Right ventricle myocardium inferior (tissue), 1 donor: Measurements from ENCODE around the gene MEIOSIN. TPM values are rescaled to one million over a fixed set of nuclear protein-coding genes. Genes with fewer than 3 reads are reported as not detected.
"Not testable (repeated sequence)": the region's sequence is repeated elsewhere in the genome, so short reads cannot be mapped to it uniquely, and the experiment has no call there.

ENCODE experiments used
- ATAC-seq: fragments of 200-7000 bp; cut with Tn5 transposase; one replicate; pipeline ENCODE4 v1.9.1; 2020; ENCODE audit warnings: mild to moderate bottlenecking, moderate library complexity
- DNase-seq: peaks from one replicate; pipeline ENCODE4 v3.0.0; 2021; ENCODE audit errors: missing footprints
- intact Hi-C: fragments of 100-400 bp; cut with DNase I; formaldehyde crosslinking; loops from one replicate; pipeline ENCODE4 v1.11.0; 2022
- total RNA-seq: library from RNA; stranded (reverse); fragmentation: NEBNext Ultra II Directional; extraction: Animal tissue kit (Norgen Biotek cat#: 25700); gene quantifications from one replicate; pipeline ENCODE4 v1.2.1, GENCODE V29; 2021
- donor health status: DM: no; HTN: yes; CAD: no; lungs with severe emphysema.

MEIOSIN gene
- total RNA-seq, 1 donor from 2014 or later, result not detected

- ATAC-seq (no peak), DNase-seq (no peak)
- intact Hi-C loops, result no loop called here
Observed at GRCh38 chr19:45785781-45786532, 52.7 kb downstream of the MEIOSIN start.

- ATAC-seq (no peak), DNase-seq (no peak)
- intact Hi-C loops, result no loop called here
Observed at GRCh38 chr19:45786533-45786894, 53.3 kb downstream of the MEIOSIN start.

DNA sequence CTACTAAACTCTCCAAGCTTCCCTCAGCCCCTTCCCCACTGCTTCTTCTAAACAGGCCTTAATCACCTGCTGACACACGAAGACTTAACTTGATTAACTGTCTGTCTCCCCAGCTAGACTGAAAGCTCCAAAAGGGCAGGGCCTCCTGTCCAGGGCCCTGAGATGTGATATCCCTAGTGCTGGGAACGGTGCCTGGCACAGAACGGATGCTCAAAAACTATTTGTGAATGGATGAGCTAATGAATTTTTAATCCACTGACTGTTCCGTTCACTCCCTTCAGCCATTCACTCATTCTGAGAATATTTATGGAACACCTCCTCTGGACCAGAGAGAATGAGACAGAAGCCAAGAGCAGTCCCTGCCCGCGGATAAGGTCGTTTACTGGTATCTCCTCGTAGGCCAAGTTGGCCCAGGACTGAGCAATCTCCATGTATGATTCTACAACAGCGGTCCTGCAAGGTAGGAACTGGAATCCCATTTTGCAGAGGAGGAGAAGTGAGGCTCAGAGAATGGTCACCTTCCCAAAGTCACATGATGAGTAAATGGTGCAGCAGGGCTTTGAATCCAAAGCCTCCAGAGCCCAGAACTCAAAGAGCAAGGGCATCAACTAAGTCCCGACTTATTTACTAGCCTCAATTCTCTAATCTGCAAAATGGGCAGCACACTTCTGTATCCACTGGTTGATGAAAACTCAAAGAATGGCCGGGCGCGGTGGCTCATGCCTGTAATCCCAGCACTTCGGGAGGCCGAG, 56.0 kb downstream of the MEIOSIN start:
- intact Hi-C loops, result no loop called here
- ATAC-seq (peak; percentile 19), DNase-seq (no peak)

- ATAC-seq (no peak), DNase-seq (no peak)
- intact Hi-C loops, result no loop called here
Observed at GRCh38 chr19:45790942-45791341, 57.7 kb downstream of the MEIOSIN start.

- no peak for ATAC-seq
- intact Hi-C loops, result no loop called here
- DNase-seq, result no peak
Observed at GRCh38 chr19:45791744-45792469, 58.7 kb downstream of the MEIOSIN start.

DNA sequence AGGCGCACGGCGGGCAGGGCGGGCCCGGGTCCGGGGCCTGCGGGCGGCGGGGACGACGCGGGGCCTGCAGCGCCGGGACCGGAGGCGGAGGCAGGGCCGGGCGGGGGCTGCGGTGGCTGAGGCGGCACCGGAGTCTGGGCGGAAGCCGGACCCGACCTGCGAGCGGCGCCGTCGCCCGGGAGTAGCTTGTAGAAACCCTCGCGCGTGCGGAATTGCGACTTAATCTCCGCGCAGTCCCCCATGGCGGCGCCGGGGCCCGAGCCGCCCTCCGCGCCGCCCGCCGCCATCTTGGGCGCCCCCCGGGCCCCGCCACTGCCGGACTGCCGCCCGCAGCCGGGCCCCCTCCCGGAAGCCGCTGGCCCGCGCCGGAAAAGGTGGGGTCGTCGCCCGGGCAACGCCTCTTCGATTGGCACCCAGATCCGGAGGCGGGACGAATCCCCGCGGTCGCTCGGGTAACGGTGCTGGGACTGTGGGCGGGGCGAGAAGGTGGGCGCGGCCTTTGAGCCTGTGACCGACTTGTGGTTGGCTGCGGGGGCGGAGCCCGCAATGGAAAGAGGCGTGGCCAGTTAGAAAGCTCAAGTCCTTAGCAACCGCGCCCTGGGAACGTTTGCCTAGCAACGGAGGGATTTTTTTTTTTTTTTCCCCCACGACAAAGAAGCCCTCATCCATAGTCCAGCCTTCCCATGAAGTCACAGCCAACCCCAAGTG, 59.4 kb downstream of the MEIOSIN start, which contains the start of gene DMWD:
TSS of gene DMWD (minus strand) at position 376 of the 708 bp plus-strand sequence. CDS start at position 287, 89 bp downstream.
- intact Hi-C loops, result loop anchor here (1.0 kb wide), 1 partner anchor 22 kb away; no protein-coding TSS in a partner anchor
- ATAC-seq, result peak; percentile 98

DNA sequence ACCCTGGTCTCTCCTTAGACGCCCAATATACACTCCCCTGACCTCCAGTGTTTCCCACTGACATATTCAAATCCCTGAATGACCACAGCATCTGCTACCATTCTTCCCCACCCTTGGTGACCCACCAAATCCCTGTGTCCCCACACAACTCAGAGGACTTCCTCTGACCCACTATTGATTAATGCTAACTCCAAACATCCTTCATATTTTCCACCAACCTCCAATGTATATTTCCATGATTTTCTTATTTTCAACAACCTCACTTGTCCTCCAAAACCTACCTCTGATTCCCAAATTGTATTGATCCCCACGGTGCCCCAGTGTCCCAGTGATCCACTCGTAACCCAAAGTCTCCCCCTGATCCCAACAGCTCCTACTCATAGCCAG, 59.9 kb downstream of the MEIOSIN start:
- ATAC-seq (no peak), DNase-seq (no peak)
- intact Hi-C loops, result loop anchor here (1.0 kb wide), 1 partner anchor 23 kb away; no protein-coding TSS in a partner anchor

More for the DNA sequence above, 59.4 kb downstream of the MEIOSIN start, which contains the start of gene DMWD:
- DNase-seq, result peak; percentile 100

- DNase-seq (no peak), ATAC-seq (no peak)
- intact Hi-C loops, result loop anchor here (1.0 kb wide), 1 partner anchor 24 kb away; no protein-coding TSS in a partner anchor
Observed at GRCh38 chr19:45793876-45794275, 60.6 kb downstream of the MEIOSIN start.

DNA sequence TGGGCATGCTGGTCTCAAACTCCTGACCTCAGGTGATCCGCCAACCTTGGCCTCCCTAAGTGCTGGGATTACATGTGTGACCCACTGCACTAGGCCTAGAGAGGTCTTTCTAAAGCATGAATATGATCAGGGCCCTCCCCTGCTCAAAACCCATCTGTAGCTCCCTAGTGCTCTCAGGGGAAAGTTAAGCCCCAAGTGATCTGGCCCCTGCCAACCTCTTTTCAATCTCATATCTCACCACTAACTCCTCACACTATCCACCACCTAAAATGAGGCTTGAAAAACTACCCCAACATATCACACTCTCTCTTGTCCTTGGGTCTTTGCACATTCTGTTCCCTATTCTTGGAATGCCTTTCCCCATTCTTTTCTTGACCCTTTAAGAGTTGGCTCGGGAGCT, 61.4 kb downstream of the MEIOSIN start:
- intact Hi-C loops, result no loop called here
- ATAC-seq, result no peak
- no peak for DNase-seq

GRCh38 chr19:45798995-45799517, 65.8 kb downstream of the MEIOSIN start:
- DNase-seq, result peak; percentile 78

GRCh38 chr19:45799541-45799940, 66.3 kb downstream of the MEIOSIN start:
- DNase-seq, ATAC-seq: not testable (repeated sequence)
- intact Hi-C loops, result loop anchor here (1.0 kb wide), 1 partner anchor 29 kb away; no protein-coding TSS in a partner anchor

More at GRCh38 chr19:45798995-45799517, 65.8 kb downstream of the MEIOSIN start:
- ATAC-seq, result peak; percentile 83
- intact Hi-C loops, result loop anchor here (1.0 kb wide), 1 partner anchor 29 kb away; no protein-coding TSS in a partner anchor

DNA sequence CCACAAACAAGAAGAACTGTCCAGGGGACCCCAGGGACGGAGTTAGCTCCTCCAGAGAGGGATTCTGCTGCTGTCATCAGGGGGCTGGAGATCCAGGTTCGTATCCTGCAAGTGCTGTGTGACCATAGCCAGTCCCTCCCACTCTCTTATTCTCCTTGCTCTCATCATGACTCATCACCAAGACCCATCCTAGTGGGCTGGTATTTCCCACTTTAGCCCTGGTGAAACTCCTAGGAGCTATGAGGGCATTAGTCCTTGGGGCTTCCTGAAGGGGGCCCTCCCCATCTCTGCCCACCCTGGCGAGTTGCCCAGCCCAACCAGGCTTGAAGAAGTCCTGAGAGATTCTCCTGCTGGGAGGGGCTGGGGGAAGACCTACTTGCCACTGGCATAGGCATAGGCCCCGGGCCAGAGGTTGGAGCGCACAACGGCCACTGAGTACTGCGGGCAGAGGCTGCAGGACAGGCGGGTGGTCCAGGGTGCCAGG, 66.9 kb downstream of the MEIOSIN start:
- ATAC-seq, result peak; percentile 11
- peak; percentile 20 for DNase-seq

GRCh38 chr19:45801603-45802175, 68.5 kb downstream of the MEIOSIN start:
- ATAC-seq, result no peak
- intact Hi-C loops, result no loop called here
- DNase-seq, result no peak

More for the DNA sequence above, 66.9 kb downstream of the MEIOSIN start:
- intact Hi-C loops, result no loop called here

- DNase-seq (no peak), ATAC-seq (no peak)
- intact Hi-C loops, result no loop called here
Observed at GRCh38 chr19:45804140-45804958, 71.1 kb downstream of the MEIOSIN start.

DNA sequence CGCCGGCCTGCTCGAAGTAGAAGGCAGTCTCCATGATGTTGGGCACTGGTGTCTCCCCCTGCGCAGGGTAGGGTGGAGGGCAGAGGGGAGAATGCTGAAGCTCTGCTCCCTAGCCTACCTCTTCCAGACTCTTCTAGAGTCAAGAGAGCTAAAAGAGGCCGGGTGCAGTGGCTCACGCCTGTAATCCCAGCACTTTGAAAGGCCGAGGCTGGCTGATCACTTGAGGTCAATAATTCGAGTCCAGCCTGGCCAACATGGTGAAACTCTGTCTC, 71.7 kb downstream of the MEIOSIN start:
- intact Hi-C loops, result no loop called here
- ATAC-seq (no peak), DNase-seq (no peak)

GRCh38 chr19:45805719-45806118, 72.5 kb downstream of the MEIOSIN start:
- intact Hi-C loops, result no loop called here
- ATAC-seq (no peak), DNase-seq (no peak)

GRCh38 chr19:45809643-45810159, 76.5 kb downstream of the MEIOSIN start:
- DNase-seq (no peak), ATAC-seq (no peak)
- intact Hi-C loops, result no loop called here
